ENCODE measurements around the gene SNX9. TPM values are rescaled to one million over a fixed set of nuclear protein-coding genes. Genes with fewer than 3 reads are reported as not detected.

The SNX9 gene
- total RNA-seq, 1 donor from 2014 or later, result 68.6 TPM

DNA sequence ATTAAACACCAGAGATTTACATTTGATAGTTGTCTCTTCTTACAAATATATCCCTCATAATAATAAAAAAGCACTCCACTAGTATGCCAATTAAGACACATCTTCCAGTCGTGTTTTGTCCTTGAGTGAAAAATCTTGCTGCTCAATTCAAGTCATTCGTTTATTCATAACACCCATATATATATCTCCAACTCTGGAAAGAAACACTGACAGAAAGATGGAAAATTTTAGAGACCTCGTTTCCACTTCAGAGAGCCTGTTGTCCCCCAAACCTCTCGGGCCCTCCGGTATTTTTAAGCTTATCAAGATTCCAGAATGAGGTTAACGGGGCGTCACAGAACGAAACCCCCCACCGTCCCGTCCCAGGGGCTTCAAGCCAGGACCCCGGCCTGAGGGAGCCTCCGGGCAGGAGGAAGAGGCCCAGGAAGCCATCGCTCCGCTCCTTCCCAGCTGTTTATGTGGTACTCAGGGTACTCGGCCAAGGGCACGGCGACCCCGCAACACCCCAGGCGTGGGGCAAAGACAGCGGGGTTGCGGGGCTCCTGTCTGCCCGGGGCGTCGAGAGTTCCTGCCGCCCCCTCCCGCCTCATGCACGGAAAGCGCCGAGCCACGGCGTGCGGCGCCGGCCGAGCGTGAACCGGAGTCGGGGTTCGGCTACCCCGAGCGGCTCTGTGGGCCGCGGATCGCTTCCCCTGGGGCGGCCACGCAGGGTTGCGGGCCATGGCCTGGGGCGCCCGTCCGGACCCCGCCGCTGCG is 623 bp upstream of the SNX9 start:
- Mint-ChIP-seq H3K36me3 (ENCODE audit: low read depth, unreplicated experiment) (peaks cover 20% of the 10 kb centered on the region), H3K4me1 (ENCODE audit: unreplicated experiment) (peaks cover 37% of the 10 kb centered on the region), H3K27me3 (ENCODE audit: unreplicated experiment) (peaks cover 16% of the 10 kb centered on the region), H3K9me3 (ENCODE audit: unreplicated experiment) (no peaks in the 10 kb centered on the region), H3K27ac (ENCODE audit: unreplicated experiment) (peak overlapping the region; percentile 87), H3K4me3 (ENCODE audit: unreplicated experiment) (peak overlapping the region; percentile 92)
- peak; percentile 33 for DNase-seq (ENCODE audit: low spot score)
- TF ChIP-seq, protein P1, sequence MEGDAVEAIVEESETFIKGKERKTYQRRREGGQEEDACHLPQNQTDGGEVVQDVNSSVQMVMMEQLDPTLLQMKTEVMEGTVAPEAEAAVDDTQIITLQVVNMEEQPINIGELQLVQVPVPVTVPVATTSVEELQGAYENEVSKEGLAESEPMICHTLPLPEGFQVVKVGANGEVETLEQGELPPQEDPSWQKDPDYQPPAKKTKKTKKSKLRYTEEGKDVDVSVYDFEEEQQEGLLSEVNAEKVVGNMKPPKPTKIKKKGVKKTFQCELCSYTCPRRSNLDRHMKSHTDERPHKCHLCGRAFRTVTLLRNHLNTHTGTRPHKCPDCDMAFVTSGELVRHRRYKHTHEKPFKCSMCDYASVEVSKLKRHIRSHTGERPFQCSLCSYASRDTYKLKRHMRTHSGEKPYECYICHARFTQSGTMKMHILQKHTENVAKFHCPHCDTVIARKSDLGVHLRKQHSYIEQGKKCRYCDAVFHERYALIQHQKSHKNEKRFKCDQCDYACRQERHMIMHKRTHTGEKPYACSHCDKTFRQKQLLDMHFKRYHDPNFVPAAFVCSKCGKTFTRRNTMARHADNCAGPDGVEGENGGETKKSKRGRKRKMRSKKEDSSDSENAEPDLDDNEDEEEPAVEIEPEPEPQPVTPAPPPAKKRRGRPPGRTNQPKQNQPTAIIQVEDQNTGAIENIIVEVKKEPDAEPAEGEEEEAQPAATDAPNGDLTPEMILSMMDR (IDR thresholded peaks at IDR 0.05; ENCODE audit: unreplicated experiment), result no peak

DNA sequence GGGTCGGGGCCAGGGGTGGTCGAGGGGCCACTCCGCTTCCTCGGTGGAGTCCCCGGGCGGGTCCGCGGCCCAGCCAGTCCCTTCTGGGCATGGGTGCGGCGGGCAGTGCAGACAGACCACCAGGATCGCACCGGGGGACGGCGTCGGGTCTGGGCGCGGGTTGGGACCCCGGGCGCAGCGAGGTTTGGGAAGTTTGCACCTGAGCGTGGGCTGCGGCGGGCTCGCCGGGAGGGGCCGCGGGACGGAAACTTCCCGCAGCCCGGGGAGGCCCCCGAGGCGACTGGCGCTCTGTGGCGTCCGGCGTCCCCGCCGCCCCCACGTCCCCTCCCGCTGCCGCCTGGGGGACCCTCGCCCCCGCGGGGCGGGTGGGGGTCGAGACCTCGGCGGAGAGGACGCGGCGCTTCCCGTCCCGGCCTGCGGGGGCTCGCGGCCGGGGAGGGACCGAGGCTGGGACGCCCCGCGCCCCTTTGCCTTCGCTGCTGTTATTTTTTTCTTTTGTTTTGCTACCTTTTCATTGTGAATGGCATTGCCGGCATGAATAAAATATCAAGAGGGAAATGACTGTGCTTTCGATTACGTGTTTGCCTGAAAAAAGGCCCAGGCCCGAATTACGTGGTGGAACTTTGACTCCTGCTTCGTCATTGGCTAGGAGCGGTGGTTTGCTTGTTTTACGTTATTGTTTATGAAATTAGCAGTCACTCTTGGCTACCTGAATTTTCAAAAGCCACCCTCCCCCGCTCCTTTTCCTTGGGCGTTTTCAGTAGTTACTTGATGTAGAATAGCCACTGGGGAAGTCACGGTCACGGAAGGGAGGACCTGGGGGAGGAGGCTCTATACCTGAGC is 703 bp downstream of the SNX9 start:
- Mint-ChIP-seq H3K27ac (ENCODE audit: unreplicated experiment) (peak overlapping the region; percentile 99), H3K4me1 (ENCODE audit: unreplicated experiment) (peaks cover 40% of the 10 kb centered on the region), H3K27me3 (ENCODE audit: unreplicated experiment) (peaks cover 16% of the 10 kb centered on the region), H3K4me3 (ENCODE audit: unreplicated experiment) (peak overlapping the region; percentile 92), H3K9me3 (ENCODE audit: unreplicated experiment) (no peaks in the 10 kb centered on the region), H3K36me3 (ENCODE audit: low read depth, unreplicated experiment) (peaks cover 19% of the 10 kb centered on the region)
- peak; percentile 26 for DNase-seq (ENCODE audit: low spot score)
- TF ChIP-seq, protein P1 (IDR thresholded peaks at IDR 0.05; ENCODE audit: unreplicated experiment), result peak; percentile 20

DNA sequence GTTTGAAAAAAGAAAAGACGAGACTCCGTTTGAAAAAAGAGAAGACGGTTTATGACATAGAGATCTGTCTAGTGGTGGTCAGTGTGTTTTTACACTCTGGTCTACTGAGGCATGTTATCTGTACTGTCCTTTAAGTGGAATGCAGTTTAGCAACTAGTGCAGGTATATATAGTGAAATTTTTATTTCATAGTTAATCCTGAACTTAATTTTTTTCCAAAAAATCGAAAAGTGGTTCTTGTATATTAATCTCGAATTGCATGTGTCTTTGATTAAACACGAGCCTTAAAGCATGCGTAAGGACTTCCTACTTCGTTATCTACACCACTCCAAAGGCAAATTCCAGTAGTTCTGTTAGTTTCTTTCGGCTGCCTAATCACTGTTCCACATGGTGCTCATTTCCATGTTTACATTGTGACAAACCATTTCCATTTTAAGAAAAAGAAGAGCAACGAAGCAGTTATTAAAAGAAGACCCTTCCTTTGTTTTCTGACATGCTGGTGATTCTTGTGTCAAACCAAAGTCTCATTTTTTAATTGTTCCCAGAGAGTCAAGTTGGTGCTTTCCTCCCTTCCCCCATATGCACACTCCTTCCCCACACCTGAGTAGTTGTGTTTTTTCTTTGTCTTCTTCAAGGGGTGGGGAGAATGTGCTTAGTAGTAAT is 2.3 kb downstream of the SNX9 start:
- Mint-ChIP-seq H3K27me3 (ENCODE audit: unreplicated experiment) (peaks cover 16% of the 10 kb centered on the region), H3K27ac (ENCODE audit: unreplicated experiment) (peak overlapping the region; percentile 81), H3K4me3 (ENCODE audit: unreplicated experiment) (peak overlapping the region; percentile 92), H3K4me1 (ENCODE audit: unreplicated experiment) (peaks cover 46% of the 10 kb centered on the region), H3K9me3 (ENCODE audit: unreplicated experiment) (no peaks in the 10 kb centered on the region), H3K36me3 (ENCODE audit: low read depth, unreplicated experiment) (peaks cover 17% of the 10 kb centered on the region)
- no peak for DNase-seq (ENCODE audit: low spot score)
- TF ChIP-seq, protein P1 (IDR thresholded peaks at IDR 0.05; ENCODE audit: unreplicated experiment), result no peak

GRCh38 chr6:157830354-157831017 is 7.4 kb downstream of the SNX9 start:
- H3K4me3 Mint-ChIP-seq (ENCODE audit: unreplicated experiment), result peak overlapping the region; percentile 77
- peak overlapping the region; percentile 85 for H3K27ac Mint-ChIP-seq (ENCODE audit: unreplicated experiment)
- no peak for DNase-seq (ENCODE audit: low spot score)

More at GRCh38 chr6:157830354-157831017, 7.4 kb downstream of the SNX9 start:
- peaks cover 62% of the 10 kb centered on the region for H3K4me1 Mint-ChIP-seq (ENCODE audit: unreplicated experiment)
- H3K9me3 Mint-ChIP-seq (ENCODE audit: unreplicated experiment), result no peaks in the 10 kb centered on the region
- peaks cover 7% of the 10 kb centered on the region for H3K36me3 Mint-ChIP-seq (ENCODE audit: low read depth, unreplicated experiment)
- H3K27me3 Mint-ChIP-seq (ENCODE audit: unreplicated experiment), result peaks cover 2% of the 10 kb centered on the region
- TF ChIP-seq, protein P1 (IDR thresholded peaks at IDR 0.05; ENCODE audit: unreplicated experiment), result no peak

All from endothelial cell (in vitro differentiated cells).